Heart left ventricle (tissue), 16 donors: ENCODE results near the gene LENG9. TPM values are rescaled to one million over a fixed set of nuclear protein-coding genes. Genes with fewer than 3 reads are reported as not detected.
A peak's percentile ranks its signal among the peaks of the same experiment; 100 is the strongest.

Source experiments
- ATAC-seq, 4 donors: fragments of 200-7000 bp; cut with Tn5 transposase; one replicate each; pipeline ENCODE4 v1.9.1; 2020 to 2022; ENCODE audit warnings: moderate library complexity in 4 of 4, mild to moderate bottlenecking in 3 of 4, moderate number of reproducible peaks in 1 of 4
- DNase-seq, 5 donors: peaks; one replicate each; pipeline ENCODE4 v3.0.0-alpha.2; 2020
- H3K27ac ChIP-seq, 12 donors: fragments of 200-600 bp; sonication (generic) in 4 of 12; one replicate each; pipeline versions ENCODE4 v1.5.0 to v1.8.0; 2016 to 2022; ENCODE audit warnings: mild to moderate bottlenecking in 2 of 12
- H3K27me3 ChIP-seq, 9 donors: fragments of 200-600 bp; sonication (generic) in 2 of 9; one replicate each; pipeline versions ENCODE4 v1.5.1 to v1.8.0; 2016 to 2022; ENCODE audit warnings: mild to moderate bottlenecking in 3 of 9
- H3K36me3 ChIP-seq, 9 donors: fragments of 200-600 bp; sonication (generic) in 2 of 9; one replicate each; pipeline versions ENCODE4 v1.5.0 to v1.8.0; 2018 to 2022; ENCODE audit warnings: mild to moderate bottlenecking in 2 of 9
- H3K4me1 ChIP-seq, 12 donors: fragments of 200-600 bp; sonication (generic) in 4 of 12; one replicate each; pipeline versions ENCODE4 v1.5.0 to v1.8.0; 2016 to 2022; ENCODE audit warnings: mild to moderate bottlenecking in 3 of 12
- H3K4me3 ChIP-seq, 12 donors: fragments of 200-600 bp; sonication (generic) in 4 of 12; one replicate each; pipeline versions ENCODE4 v1.5.0 to v1.8.0; 2017 to 2022; ENCODE audit warnings: mild to moderate bottlenecking in 9 of 12, moderate library complexity in 4 of 12
- H3K9me3 ChIP-seq, 12 donors: fragments of 200-600 bp; sonication (generic) in 4 of 12; one replicate each; pipeline versions ENCODE4 v1.5.0 to v1.8.0; 2016 to 2022; ENCODE audit warnings: mild to moderate bottlenecking in 1 of 12
- CTCF ChIP-seq, 12 donors: fragments of 200-600 bp; sonication (generic) in 4 of 12; IDR thresholded peaks; one replicate each; pipeline versions ENCODE4 v1.5.0 to v1.8.0; 2018 to 2022; ENCODE audit warnings: antibody characterized with exemption in 12 of 12, mild to moderate bottlenecking in 5 of 12
- POLR2A ChIP-seq, 2 donors: fragments of 450-650 bp; IDR thresholded peaks; one replicate each; pipeline ENCODE4 v1.6.1; 2017; ENCODE audit warnings: antibody characterized with exemption in 2 of 2, mild to moderate bottlenecking in 2 of 2, moderate library complexity in 2 of 2
- WGBS, 4 donors: extraction: QIAGEN DNeasy Blood & Tissue Kit in 2 of 4; methylation state at CpG; one replicate each; pipeline versions ENCODE4 v1.1.5 to v1.1.7; 2013 to 2018; 5-methylcytosine and 5-hydroxymethylcytosine counted together
- intact Hi-C, 10 donors: fragments of 100-400 bp; cut with DNase I; formaldehyde crosslinking; loops; one replicate each; pipeline versions ENCODE4 v1.11.1 to v1.14.2; 2022
- polyA plus RNA-seq, 2 donors: library from polyadenylated mRNA; stranded (reverse); fragments of 200-250 nt; gene quantifications; one replicate each; pipeline ENCODE4 v1.2.3, GENCODE V29; 2013
- total RNA-seq, 9 donors: library from RNA; depleted of rRNA in 2 of 9; stranded (reverse); fragments of >200 nt in 2 of 9; fragmentation: NEBNext Ultra II Directional in 3 of 9; extraction: Animal tissue kit (Norgen Biotek cat#: 25700) in 3 of 9; gene quantifications; one replicate each; pipeline versions ENCODE4 v1.1.0 to v1.2.4, GENCODE V29; 2016 to 2023
- donor health status: ischemic (EF 13 %, LVEDD 7.1; RV severe dilation, severe dysfunction).
- donor health status: healthy with polysubstance abuse.
- donor health status: DM: no; HTN: yes; CAD: no.
- donor health status: DM: no; HTN: no; CAD: no.
- donor health status: ischemic (EF 25% LVEDD 6.9; RV normal size, moderate dysfunction).
- donor health status: ischemic (EF 25% LVEDD 5.7; RV mildly dilated, moderate dysfunction).
- donor health status: healthy.
- donor health status: DM: yes; HTN: yes; CAD: no.
- donor health status: ischemic (EF 35%, LVEDD 5.7; RV mildly dilated, moderate dysfunction).
- donor health status: nonischemic (EF 11% LVEDD 7.7; RV severe dilation, severe dysfunction).
- donor health status: DM: yes; HTN: yes; CAD: no.
- donor health status: PGD.
- donor health status: ischemic (EF 29% LVEDD 5.4; RV normal size, mild dysfunction).
- donor health status: nonischemic (EF 23%, LVEDD 6.1; RV moderate dilation, normal function).

LENG9 gene
- total and polyA plus RNA-seq, 11 donors = 1.4 to 4.1 (median 2.1) TPM

GRCh38 chr19:54439174-54439851 lies 24.3 kb downstream of the LENG9 start:
- intact Hi-C loops = loop anchor here in 1 of 10 donors (5.0 kb wide), 1 partner anchor 38 kb away; no protein-coding TSS in a partner anchor
- peak in 3 of 4 donors; percentile 41 to 57 (median 55) for ATAC-seq
- Histone ChIP-seq H3K4me3 (no peak overlapping the region), H3K27me3 (no peaks in the 10 kb centered on the region), H3K9me3 (no peaks in the 10 kb centered on the region), H3K27ac (no peak overlapping the region), H3K36me3 (peaks cover 0 to 33% (median 12%) of the 10 kb centered on the region in 9 donors), H3K4me1 (peaks cover 0 to 37% (median 12%) of the 10 kb centered on the region in 12 donors)
- 53 to 67% (median 63%) methylated on average over 11 to 15 of the region's 15 CpGs for WGBS, 4 donors
- peak in 2 of 5 donors; percentile 33 to 57 for DNase-seq
- no peak for TF ChIP-seq POLR2A (IDR thresholded peaks at IDR 0.05)
- TF ChIP-seq CTCF (IDR thresholded peaks at IDR 0.05) = peak in 9 of 12 donors; percentile 7 to 51 (median 27)

- Histone ChIP-seq H3K9me3 (no peaks in the 10 kb centered on the region), H3K36me3 (peaks cover 0 to 18% (median 0%) of the 10 kb centered on the region in 9 donors), H3K27ac (peak overlapping the region in 1 of 12 donors; percentile 12), H3K4me3 (no peak overlapping the region), H3K4me1 (peaks cover 0 to 40% (median 14%) of the 10 kb centered on the region in 12 donors), H3K27me3 (peaks cover 0 to 10% (median 0%) of the 10 kb centered on the region in 9 donors)
- TF ChIP-seq POLR2A (IDR thresholded peaks at IDR 0.05) = no peak
- no peak for TF ChIP-seq CTCF (IDR thresholded peaks at IDR 0.05)
- intact Hi-C loops = loop anchor here in 1 of 10 donors (5.0 kb wide), 1 partner anchor 41 kb away; no protein-coding TSS in a partner anchor
- ATAC-seq = peak in 1 of 4 donors; percentile 38
- no peak for DNase-seq
- WGBS, 4 donors = 54 to 61% (median 55%) methylated on average over 10 of the region's 10 CpGs
Observed at GRCh38 chr19:54436628-54437252, 26.8 kb downstream of the LENG9 start.

- Histone ChIP-seq H3K4me1 (peaks cover 0 to 43% (median 17%) of the 10 kb centered on the region in 12 donors), H3K9me3 (no peaks in the 10 kb centered on the region), H3K36me3 (peaks cover 0 to 17% (median 0%) of the 10 kb centered on the region in 9 donors), H3K27me3 (peaks cover 0 to 15% (median under 1%) of the 10 kb centered on the region in 9 donors), H3K27ac (peak overlapping the region in 2 of 12 donors; percentile 12 to 16), H3K4me3 (no peak overlapping the region)
- no peak for TF ChIP-seq POLR2A (IDR thresholded peaks at IDR 0.05)
- peak in 1 of 12 donors; percentile 8 for TF ChIP-seq CTCF (IDR thresholded peaks at IDR 0.05)
- 33 to 50% (median 46%) methylated on average over 3 to 15 of the region's 15 CpGs for WGBS, 4 donors
- intact Hi-C loops = loop anchor here in 1 of 10 donors (5.0 kb wide), 1 partner anchor 41 kb away; no protein-coding TSS in a partner anchor
- DNase-seq (peak in 1 of 5 donors; percentile 32), ATAC-seq (peak in 3 of 4 donors; percentile 32 to 41 (median 34))
Observed at GRCh38 chr19:54436031-54436523, 27.5 kb downstream of the LENG9 start.
